Testis (tissue), 3 donors: Measurements from ENCODE around the gene ACAN. TPM values are rescaled to one million over a fixed set of nuclear protein-coding genes. Genes with fewer than 3 reads are reported as not detected.

Source experiments
- DNase-seq: peaks from one replicate; pipeline ENCODE4 v3.0.0-alpha.2; 2019
- H3K27ac ChIP-seq, 2 donors: fragments of 200-600 bp; sonication (generic); one replicate each; pipeline ENCODE4 v1.5.1; 2019
- H3K27me3 ChIP-seq: fragments of 200-600 bp; sonication (generic); one replicate; pipeline ENCODE4 v1.5.1; 2019
- H3K36me3 ChIP-seq: fragments of 200-600 bp; sonication (generic); one replicate; pipeline ENCODE4 v1.5.1; 2017; ENCODE audit warnings: low read depth; ENCODE audit errors: missing control alignments
- H3K4me1 ChIP-seq: fragments of 200-600 bp; sonication (generic); one replicate; pipeline ENCODE4 v1.5.1; 2019
- H3K4me3 ChIP-seq, 2 donors: fragments of 200-600 bp; sonication (generic); one replicate each; pipeline ENCODE4 v1.5.1; 2017 to 2019
- H3K9me3 ChIP-seq: fragments of 200-600 bp; sonication (generic); one replicate; pipeline ENCODE4 v1.5.1; 2017
- CTCF ChIP-seq, 3 experiments: fragments of 450-650 bp in 2 of 3; fragments of 200-600 bp in 1 of 3; sonication (generic) in 1 of 3; IDR thresholded peaks; one replicate each; pipeline ENCODE4 v1.5.1; 2016 to 2019; ENCODE audit warnings: antibody characterized with exemption in 3 of 3, mild to moderate bottlenecking in 2 of 3, moderate library complexity in 1 of 3
- POLR2A ChIP-seq: fragments of 450-650 bp; IDR thresholded peaks from one replicate; pipeline ENCODE4 v1.6.1; 2017; ENCODE audit warnings: antibody characterized with exemption, mild to moderate bottlenecking, moderate library complexity
- WGBS, 2 donors: methylation state at CpG; one replicate each; pipeline ENCODE4 v1.1.5; 2018; 5-methylcytosine and 5-hydroxymethylcytosine counted together
- intact Hi-C: fragments of 100-400 bp; cut with DNase I; formaldehyde crosslinking; loops from one replicate; pipeline ENCODE4 v1.15.1; 2023; ENCODE audit warnings: low total_unique reads
- polyA plus RNA-seq: library from polyadenylated mRNA; stranded (reverse); fragments of 350-450 nt; fragmentation: Illumina TruSeq; extraction: RNeasy Lipid Tissue Mini Kit (QIAGEN cat#74804); gene quantifications from one replicate; pipeline ENCODE4 v1.2.3, GENCODE V29; 2014; ENCODE audit warnings: low read depth, low replicate concordance; ENCODE audit not compliant: insufficient read depth
- total RNA-seq, 2 donors: library from RNA; depleted of rRNA; stranded (reverse); fragments of >200 nt; gene quantifications; one replicate each; pipeline ENCODE4 v1.2.3, GENCODE V29; 2016

ACAN gene
- total and polyA plus RNA-seq, 3 donors from 2014 or later, result 2.4 to 6.6 (median 4.1) TPM

DNA sequence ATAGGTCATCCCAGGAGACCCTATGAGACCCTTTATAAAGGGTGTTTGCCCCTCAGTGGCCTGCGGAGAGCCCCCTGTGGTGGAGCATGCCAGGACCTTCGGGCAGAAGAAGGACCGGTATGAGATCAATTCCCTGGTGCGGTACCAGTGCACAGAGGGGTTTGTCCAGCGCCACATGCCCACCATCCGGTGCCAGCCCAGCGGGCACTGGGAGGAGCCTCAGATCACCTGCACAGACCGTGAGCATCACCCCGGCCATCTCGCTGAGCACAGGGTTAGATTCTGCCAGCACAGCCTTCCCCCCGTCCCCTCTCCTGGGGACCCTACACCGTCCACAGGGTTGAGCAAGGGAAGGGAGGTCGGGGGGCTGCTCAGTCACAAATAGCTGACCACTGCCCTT, 70.5 kb downstream of the ACAN start:
- TF ChIP-seq POLR2A, result no peak
- no peak for TF ChIP-seq CTCF (IDR thresholded peaks at IDR 0.05)
- intact Hi-C loops, result no loop called here
- WGBS, 2 donors, result 78 to 97% methylated on average over 3 to 13 of the region's 13 CpGs
- no peaks in the 10 kb centered on the region for H3K4me1 ChIP-seq
- no peak overlapping the region for H3K27ac ChIP-seq
- DNase-seq, result no peak
- no peaks in the 10 kb centered on the region for H3K9me3 ChIP-seq
- no peaks in the 10 kb centered on the region for H3K27me3 ChIP-seq
- H3K36me3 ChIP-seq, result no peaks in the 10 kb centered on the region
- H3K4me3 ChIP-seq, result no peak overlapping the region

GRCh38 chr15:88874275-88874674, 71.0 kb downstream of the ACAN start:
- intact Hi-C loops, result no loop called here
- DNase-seq, result no peak
- no peaks in the 10 kb centered on the region for H3K4me1 ChIP-seq
- H3K9me3 ChIP-seq, result no peaks in the 10 kb centered on the region
- WGBS, 2 donors, result 86 to 88% methylated on average over 15 of the region's 15 CpGs
- TF ChIP-seq CTCF (IDR thresholded peaks at IDR 0.05) (no peak), POLR2A (no peak)
- no peaks in the 10 kb centered on the region for H3K36me3 ChIP-seq
- H3K27me3 ChIP-seq, result no peaks in the 10 kb centered on the region
- H3K4me3 ChIP-seq, result no peak overlapping the region
- no peak overlapping the region for H3K27ac ChIP-seq

DNA sequence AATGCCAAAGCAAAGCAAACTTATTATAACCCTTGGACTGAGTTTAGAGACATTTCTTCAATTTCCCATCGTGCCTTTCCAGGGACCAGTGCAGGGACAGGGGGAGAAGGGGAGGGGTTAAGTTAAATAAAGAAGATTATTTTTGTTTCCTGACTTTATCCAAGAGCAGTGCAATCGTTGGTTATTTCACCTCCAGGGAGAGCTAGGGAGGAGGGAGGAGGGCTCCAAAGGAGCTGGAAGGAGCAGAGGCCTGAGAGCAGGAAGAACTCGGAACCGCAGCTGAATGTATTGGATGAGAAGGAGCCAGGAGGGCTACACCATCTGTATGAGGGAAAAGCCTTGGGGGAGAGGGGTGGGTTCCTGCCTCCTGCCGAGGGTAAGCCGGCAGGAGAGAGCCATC, 71.4 kb downstream of the ACAN start:
- intact Hi-C loops, result no loop called here
- Histone ChIP-seq H3K36me3 (no peaks in the 10 kb centered on the region), H3K4me3 (no peak overlapping the region), H3K9me3 (no peaks in the 10 kb centered on the region), H3K4me1 (no peaks in the 10 kb centered on the region), H3K27ac (no peak overlapping the region), H3K27me3 (no peaks in the 10 kb centered on the region)
- WGBS, 2 donors, result 47 to 51% methylated on average over 6 of the region's 6 CpGs
- no peak for DNase-seq
- TF ChIP-seq CTCF (IDR thresholded peaks at IDR 0.05), result no peak
- no peak for TF ChIP-seq POLR2A

GRCh38 chr15:88876573-88876972, 73.3 kb downstream of the ACAN start:
- 83 to 93% methylated on average over 7 to 10 of the region's 10 CpGs for WGBS, 2 donors
- TF ChIP-seq CTCF (IDR thresholded peaks at IDR 0.05) (no peak), POLR2A (no peak)

GRCh38 chr15:88877415-88877814, 74.2 kb downstream of the ACAN start:
- intact Hi-C loops, result no loop called here
- TF ChIP-seq POLR2A (no peak), CTCF (IDR thresholded peaks at IDR 0.05) (no peak)
- 83 to 89% methylated on average over 11 of the region's 11 CpGs for WGBS, 2 donors
- H3K4me1 ChIP-seq, result no peaks in the 10 kb centered on the region
- no peak for DNase-seq
- no peaks in the 10 kb centered on the region for H3K27me3 ChIP-seq
- H3K36me3 ChIP-seq, result no peaks in the 10 kb centered on the region
- no peaks in the 10 kb centered on the region for H3K9me3 ChIP-seq
- no peak overlapping the region for H3K27ac ChIP-seq
- no peak overlapping the region for H3K4me3 ChIP-seq

More at GRCh38 chr15:88876573-88876972, 73.3 kb downstream of the ACAN start:
- no peak for DNase-seq
- no peaks in the 10 kb centered on the region for H3K27me3 ChIP-seq
- H3K4me3 ChIP-seq, result no peak overlapping the region
- intact Hi-C loops, result no loop called here
- no peaks in the 10 kb centered on the region for H3K36me3 ChIP-seq
- H3K4me1 ChIP-seq, result no peaks in the 10 kb centered on the region
- no peaks in the 10 kb centered on the region for H3K9me3 ChIP-seq
- no peak overlapping the region for H3K27ac ChIP-seq
